GM19099 (cell line): Measurements from ENCODE around the gene IDUA.

Experiments
- POLR2A ChIP-seq: IDR thresholded peaks from 3 replicates; pipeline ENCODE4 v1.6.1; 2011; ENCODE audit warnings: low read depth; ENCODE audit not compliant: insufficient read length; ENCODE audit errors: extremely low read depth

IDUA gene

GRCh38 chr4:988726-989721 lies 2.2 kb downstream of the IDUA start:
- no peak for TF ChIP-seq POLR2A

- no peak for TF ChIP-seq POLR2A
Measured at GRCh38 chr4:989722-990471, 3.1 kb downstream of the IDUA start.

GRCh38 chr4:990746-991367 lies 4.0 kb downstream of the IDUA start:
- TF ChIP-seq POLR2A = no peak

- TF ChIP-seq POLR2A = no peak
Measured at GRCh38 chr4:991451-992296, 4.8 kb downstream of the IDUA start.

GRCh38 chr4:992297-993110 lies 5.7 kb downstream of the IDUA start:
- no peak for TF ChIP-seq POLR2A

- no peak for TF ChIP-seq POLR2A
Measured at GRCh38 chr4:993111-994029, 6.5 kb downstream of the IDUA start, which contains the start of gene SLC26A1. Gene SLC26A1 (minus strand): TSS chr4:993404. CDS start chr4:991703, 1,701 bp downstream.

GRCh38 chr4:995311-996026 lies 8.6 kb downstream of the IDUA start:
- no peak for TF ChIP-seq POLR2A

GRCh38 chr4:996030-996996 lies 9.5 kb downstream of the IDUA start:
- TF ChIP-seq POLR2A = no peak

- no peak for TF ChIP-seq POLR2A
Measured at GRCh38 chr4:996997-997374, 10.1 kb downstream of the IDUA start.

- no peak for TF ChIP-seq POLR2A
Measured at GRCh38 chr4:997375-998071, 10.7 kb downstream of the IDUA start.
